ENCODE results near the gene BMAL2.

Gene BMAL2

GRCh38 chr12:27332714-27333402 is at the start of gene BMAL2:
Gene BMAL2, plus strand, starts transcription at chr12:27332836. Its CDS starts 237 bp downstream, at chr12:27333073.
- DNase-seq (ENCODE audit: low read depth in 1 of 2, low spot score in 1 of 2) = peak in 1 of 2 donors; percentile 9

- DNase-seq (ENCODE audit: low read depth in 1 of 2, low spot score in 1 of 2) = no peak
Observed at GRCh38 chr12:27284021-27284420, 48.6 kb upstream of the BMAL2 start.

- DNase-seq (ENCODE audit: low read depth in 1 of 2, low spot score in 1 of 2) = no peak
Observed at GRCh38 chr12:27284751-27285150, 47.9 kb upstream of the BMAL2 start.

- DNase-seq (ENCODE audit: low read depth in 1 of 2, low spot score in 1 of 2) = no peak
Observed at GRCh38 chr12:27285403-27285802, 47.2 kb upstream of the BMAL2 start.

GRCh38 chr12:27289414-27289813 is 43.2 kb upstream of the BMAL2 start:
- no peak for DNase-seq (ENCODE audit: low read depth in 1 of 2, low spot score in 1 of 2)

- DNase-seq (ENCODE audit: low read depth in 1 of 2, low spot score in 1 of 2) = no peak
Observed at GRCh38 chr12:27290501-27291168, 42.0 kb upstream of the BMAL2 start.

GRCh38 chr12:27291862-27292261 is 40.8 kb upstream of the BMAL2 start:
- DNase-seq (ENCODE audit: low read depth in 1 of 2, low spot score in 1 of 2) = no peak

- no peak for DNase-seq (ENCODE audit: low read depth in 1 of 2, low spot score in 1 of 2)
Observed at GRCh38 chr12:27292718-27293117, 39.9 kb upstream of the BMAL2 start.

- DNase-seq (ENCODE audit: low read depth in 1 of 2, low spot score in 1 of 2) = no peak
Observed at GRCh38 chr12:27293463-27293862, 39.2 kb upstream of the BMAL2 start.

- no peak for DNase-seq (ENCODE audit: low read depth in 1 of 2, low spot score in 1 of 2)
Observed at GRCh38 chr12:27296674-27297073, 36.0 kb upstream of the BMAL2 start.

GRCh38 chr12:27297566-27297965 is 35.1 kb upstream of the BMAL2 start:
- DNase-seq (ENCODE audit: low read depth in 1 of 2, low spot score in 1 of 2) = no peak

GRCh38 chr12:27299102-27299501 is 33.5 kb upstream of the BMAL2 start:
- no peak for DNase-seq (ENCODE audit: low read depth in 1 of 2, low spot score in 1 of 2)

- no peak for DNase-seq (ENCODE audit: low read depth in 1 of 2, low spot score in 1 of 2)
Observed at GRCh38 chr12:27300226-27300625, 32.4 kb upstream of the BMAL2 start.

GRCh38 chr12:27303139-27304111 is 29.2 kb upstream of the BMAL2 start:
- no peak for DNase-seq (ENCODE audit: low read depth in 1 of 2, low spot score in 1 of 2)

GRCh38 chr12:27304856-27305255 is 27.8 kb upstream of the BMAL2 start:
- no peak for DNase-seq (ENCODE audit: low read depth in 1 of 2, low spot score in 1 of 2)

- DNase-seq (ENCODE audit: low read depth in 1 of 2, low spot score in 1 of 2) = no peak
Observed at GRCh38 chr12:27305673-27306456, 26.8 kb upstream of the BMAL2 start.

- DNase-seq (ENCODE audit: low read depth in 1 of 2, low spot score in 1 of 2) = no peak
Observed at GRCh38 chr12:27309293-27309994, 23.2 kb upstream of the BMAL2 start.

GRCh38 chr12:27309995-27310315 is 22.7 kb upstream of the BMAL2 start:
- DNase-seq (ENCODE audit: low read depth in 1 of 2, low spot score in 1 of 2) = no peak

GRCh38 chr12:27316947-27317346 is 15.7 kb upstream of the BMAL2 start:
- no peak for DNase-seq (ENCODE audit: low read depth in 1 of 2, low spot score in 1 of 2)

- DNase-seq (ENCODE audit: low read depth in 1 of 2, low spot score in 1 of 2) = no peak
Observed at GRCh38 chr12:27319409-27319808, 13.2 kb upstream of the BMAL2 start.
